ENCODE results near the gene STT3B. TPM values are rescaled to one million over a fixed set of nuclear protein-coding genes. Genes with fewer than 3 reads are reported as not detected.
A peak's percentile ranks its signal among the peaks of the same experiment; 100 is the strongest.
"Not testable (repeated sequence)": the region's sequence is repeated elsewhere in the genome, so short reads cannot be mapped to it uniquely, and the experiment has no call there.

STT3B gene
- total RNA-seq, 1 experiment from 2014 or later: 202 TPM

DNA sequence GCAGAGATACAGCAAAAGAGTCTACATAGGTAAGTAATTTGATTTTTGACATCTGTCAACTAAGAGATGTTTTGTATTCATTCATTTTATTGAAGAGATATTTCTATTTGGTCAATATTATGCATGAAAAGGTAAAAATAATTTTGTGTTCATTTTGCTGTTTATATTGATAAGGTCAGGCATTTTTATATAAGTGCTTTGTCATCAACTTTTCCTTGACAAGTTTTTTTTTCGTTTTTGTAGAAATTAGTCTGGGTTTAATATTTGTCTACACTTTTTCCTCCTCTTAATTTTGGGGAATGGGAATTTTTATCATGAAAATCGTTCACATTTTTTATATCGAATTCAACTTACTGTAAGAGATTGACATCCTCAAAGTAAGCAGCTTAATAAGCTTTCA lies 67.7 kb downstream of the STT3B start:
- intact Hi-C loops (cut with micrococcal nuclease; ENCODE audit: unreplicated experiment): no loop called here
- peaks cover 15% of the 10 kb centered on the region for H3K36me3 Mint-ChIP-seq (ENCODE audit: insufficient read depth, unreplicated experiment)
- CTCF ChIA-PET: no interaction called here

DNA sequence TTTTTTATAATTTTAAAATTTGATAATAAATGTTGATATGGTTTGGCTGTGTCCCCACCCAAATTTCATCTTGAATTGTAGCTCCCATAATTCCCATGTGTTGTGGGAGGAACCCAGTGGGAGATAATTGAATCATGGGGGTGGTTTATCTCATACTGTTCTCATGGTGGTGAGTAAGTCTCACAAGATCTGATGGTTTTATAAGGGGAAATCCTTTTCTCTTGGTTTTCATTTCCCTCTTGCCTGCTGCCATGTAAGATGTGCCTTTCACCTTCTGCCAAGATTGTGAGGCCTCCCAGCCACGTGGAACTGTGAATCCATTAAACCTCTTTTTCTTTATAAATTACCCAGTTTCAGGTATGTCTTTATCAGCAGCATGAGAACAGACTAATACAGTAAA lies 72.6 kb downstream of the STT3B start:
- intact Hi-C loops (cut with micrococcal nuclease; ENCODE audit: unreplicated experiment); BruUV-seq (replicated peaks); H3K4me3 Mint-ChIP-seq (ENCODE audit: low read depth, unreplicated experiment); CTCF ChIA-PET; H3K27ac Mint-ChIP-seq (ENCODE audit: unreplicated experiment); H3K27me3 Mint-ChIP-seq (ENCODE audit: unreplicated experiment); H3K9me3 Mint-ChIP-seq (ENCODE audit: low read depth, unreplicated experiment); DNase-seq; H3K4me1 Mint-ChIP-seq (ENCODE audit: low read depth, unreplicated experiment): not testable (repeated sequence)
- peaks cover 17% of the 10 kb centered on the region for H3K36me3 Mint-ChIP-seq (ENCODE audit: insufficient read depth, unreplicated experiment)

More for the DNA sequence above, 67.7 kb downstream of the STT3B start:
- Mint-ChIP-seq H3K27me3 (ENCODE audit: unreplicated experiment) (no peaks in the 10 kb centered on the region), H3K27ac (ENCODE audit: unreplicated experiment) (no peak overlapping the region), H3K4me3 (ENCODE audit: low read depth, unreplicated experiment) (no peak overlapping the region), H3K9me3 (ENCODE audit: low read depth, unreplicated experiment) (peaks cover under 1% of the 10 kb centered on the region), H3K4me1 (ENCODE audit: low read depth, unreplicated experiment) (no peaks in the 10 kb centered on the region)
- BruUV-seq (replicated peaks): no TSS peak
- no peak for DNase-seq
- TF ChIP-seq, protein P1, sequence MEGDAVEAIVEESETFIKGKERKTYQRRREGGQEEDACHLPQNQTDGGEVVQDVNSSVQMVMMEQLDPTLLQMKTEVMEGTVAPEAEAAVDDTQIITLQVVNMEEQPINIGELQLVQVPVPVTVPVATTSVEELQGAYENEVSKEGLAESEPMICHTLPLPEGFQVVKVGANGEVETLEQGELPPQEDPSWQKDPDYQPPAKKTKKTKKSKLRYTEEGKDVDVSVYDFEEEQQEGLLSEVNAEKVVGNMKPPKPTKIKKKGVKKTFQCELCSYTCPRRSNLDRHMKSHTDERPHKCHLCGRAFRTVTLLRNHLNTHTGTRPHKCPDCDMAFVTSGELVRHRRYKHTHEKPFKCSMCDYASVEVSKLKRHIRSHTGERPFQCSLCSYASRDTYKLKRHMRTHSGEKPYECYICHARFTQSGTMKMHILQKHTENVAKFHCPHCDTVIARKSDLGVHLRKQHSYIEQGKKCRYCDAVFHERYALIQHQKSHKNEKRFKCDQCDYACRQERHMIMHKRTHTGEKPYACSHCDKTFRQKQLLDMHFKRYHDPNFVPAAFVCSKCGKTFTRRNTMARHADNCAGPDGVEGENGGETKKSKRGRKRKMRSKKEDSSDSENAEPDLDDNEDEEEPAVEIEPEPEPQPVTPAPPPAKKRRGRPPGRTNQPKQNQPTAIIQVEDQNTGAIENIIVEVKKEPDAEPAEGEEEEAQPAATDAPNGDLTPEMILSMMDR (IDR thresholded peaks at IDR 0.05; ENCODE audit: unreplicated experiment): no peak

DNA sequence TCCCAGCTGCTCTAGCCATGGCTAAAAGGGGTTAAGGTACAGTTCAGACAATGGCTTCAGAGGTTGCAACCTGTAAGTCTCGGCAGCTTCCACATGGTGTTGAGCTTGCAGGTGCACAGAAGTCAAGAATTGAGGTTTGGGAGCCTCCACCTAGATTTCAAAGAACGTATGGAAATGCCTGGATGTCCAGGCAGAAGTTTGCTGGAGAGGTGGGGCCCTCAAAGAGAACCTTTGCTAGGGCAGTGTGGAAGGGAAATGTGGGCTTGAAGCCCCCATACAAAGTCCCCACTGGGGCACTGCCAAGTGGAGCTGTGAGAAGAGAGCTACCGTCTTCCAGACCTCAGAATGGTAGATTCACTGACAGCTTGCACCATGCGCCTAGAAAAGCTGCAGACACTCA lies 73.7 kb downstream of the STT3B start:
- no TSS peak for BruUV-seq (replicated peaks)
- Mint-ChIP-seq H3K27me3 (ENCODE audit: unreplicated experiment) (no peaks in the 10 kb centered on the region), H3K4me1 (ENCODE audit: low read depth, unreplicated experiment) (peaks cover 9% of the 10 kb centered on the region), H3K4me3 (ENCODE audit: low read depth, unreplicated experiment) (no peak overlapping the region), H3K9me3 (ENCODE audit: low read depth, unreplicated experiment) (peaks cover 4% of the 10 kb centered on the region), H3K36me3 (ENCODE audit: insufficient read depth, unreplicated experiment) (peaks cover 11% of the 10 kb centered on the region), H3K27ac (ENCODE audit: unreplicated experiment) (no peak overlapping the region)
- TF ChIP-seq, protein P1 (IDR thresholded peaks at IDR 0.05; ENCODE audit: unreplicated experiment): no peak
- no peak for DNase-seq
- CTCF ChIA-PET: no interaction called here
- intact Hi-C loops (cut with micrococcal nuclease; ENCODE audit: unreplicated experiment): no loop called here

DNA sequence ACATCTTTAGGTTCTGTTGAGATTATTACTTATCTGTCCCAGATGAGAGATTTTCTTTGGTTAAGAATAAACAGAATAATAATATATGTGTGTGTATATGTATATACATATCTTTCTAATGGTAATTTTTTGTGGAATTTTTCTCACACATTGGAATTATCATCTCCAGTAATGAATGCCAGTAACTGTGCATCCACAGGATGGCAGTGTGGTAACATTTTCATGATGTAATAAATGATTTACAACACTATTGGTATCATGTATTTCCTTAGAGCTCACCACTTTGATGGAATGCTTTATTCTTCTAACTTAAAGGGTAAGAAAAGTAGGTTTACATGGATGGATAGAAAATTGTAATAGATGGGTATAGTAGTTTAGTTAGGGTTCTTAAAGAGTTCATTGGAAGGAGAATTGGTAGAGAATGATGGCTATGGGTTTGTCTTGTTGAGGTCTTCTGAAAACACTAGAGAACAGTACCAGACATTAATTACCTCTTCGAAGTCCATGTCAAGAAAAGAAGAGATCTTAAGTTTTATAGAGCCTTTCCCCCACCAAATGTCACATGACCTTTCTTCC lies 78.1 kb downstream of the STT3B start:
- DNase-seq: peak; percentile 17
- TF ChIP-seq, protein P1 (IDR thresholded peaks at IDR 0.05; ENCODE audit: unreplicated experiment): no peak
- intact Hi-C loops (cut with micrococcal nuclease; ENCODE audit: unreplicated experiment): loop anchor here (10.0 kb wide), 1 partner anchor 154 kb away; no protein-coding TSS in a partner anchor
- CTCF ChIA-PET: interaction anchor here (0.6 to 1.0 kb wide), 3 partner anchors 77 to 158 kb away, joined by 3 to 6 read pairs (median 3); no protein-coding TSS in a partner anchor
- H3K4me1 Mint-ChIP-seq (ENCODE audit: low read depth, unreplicated experiment): peaks cover 9% of the 10 kb centered on the region
- no peak overlapping the region for H3K4me3 Mint-ChIP-seq (ENCODE audit: low read depth, unreplicated experiment)
- H3K36me3 Mint-ChIP-seq (ENCODE audit: insufficient read depth, unreplicated experiment): peaks cover 9% of the 10 kb centered on the region
- BruUV-seq (replicated peaks): no TSS peak
- H3K9me3 Mint-ChIP-seq (ENCODE audit: low read depth, unreplicated experiment): peaks cover under 1% of the 10 kb centered on the region
- H3K27me3 Mint-ChIP-seq (ENCODE audit: unreplicated experiment): no peaks in the 10 kb centered on the region
- H3K27ac Mint-ChIP-seq (ENCODE audit: unreplicated experiment): no peak overlapping the region

DNA sequence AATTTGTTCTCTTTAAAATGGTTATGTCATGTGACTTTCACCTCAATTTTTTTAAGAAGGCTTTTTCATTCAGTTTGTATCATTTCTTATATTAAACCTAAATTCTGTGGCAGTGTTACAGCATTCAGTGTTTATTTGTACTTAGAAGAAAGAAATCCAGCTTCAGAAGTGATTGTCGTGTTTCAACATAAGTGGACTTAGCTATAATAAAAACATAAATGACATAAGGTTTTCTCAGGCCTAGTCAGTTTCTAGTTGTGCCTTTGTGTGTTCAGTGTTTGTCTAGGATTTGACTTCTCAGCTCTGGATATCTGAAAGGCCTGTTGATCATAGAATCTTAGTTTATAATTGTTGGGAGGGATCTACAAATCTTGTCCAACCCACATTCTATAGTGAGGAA lies 80.5 kb downstream of the STT3B start:
- Mint-ChIP-seq H3K9me3 (ENCODE audit: low read depth, unreplicated experiment) (no peaks in the 10 kb centered on the region), H3K4me1 (ENCODE audit: low read depth, unreplicated experiment) (peaks cover 4% of the 10 kb centered on the region), H3K27ac (ENCODE audit: unreplicated experiment) (no peak overlapping the region), H3K36me3 (ENCODE audit: insufficient read depth, unreplicated experiment) (peaks cover 13% of the 10 kb centered on the region), H3K27me3 (ENCODE audit: unreplicated experiment) (no peaks in the 10 kb centered on the region), H3K4me3 (ENCODE audit: low read depth, unreplicated experiment) (no peak overlapping the region)
- TF ChIP-seq, protein P1 (IDR thresholded peaks at IDR 0.05; ENCODE audit: unreplicated experiment): no peak
- CTCF ChIA-PET: interaction anchor here (0.6 to 1.0 kb wide), 2 partner anchors 15 to 56 kb away, joined by 3 read pairs; no protein-coding TSS in a partner anchor
- DNase-seq: no peak
- BruUV-seq (replicated peaks): no TSS peak
- intact Hi-C loops (cut with micrococcal nuclease; ENCODE audit: unreplicated experiment): loop anchor here (10.0 kb wide), 1 partner anchor 152 kb away; no protein-coding TSS in a partner anchor

Measured in Calu3 (cell line).